Spleen (tissue), 11 donors: Measurements from ENCODE around the gene CBARP. TPM values are rescaled to one million over a fixed set of nuclear protein-coding genes. Genes with fewer than 3 reads are reported as not detected.

ENCODE experiments used
- DNase-seq: peaks from one replicate; pipeline ENCODE4 v3.0.0-alpha.2; 2020
- H3K27ac ChIP-seq, 8 donors: fragments of 200-600 bp; sonication (generic) in 7 of 8; 1 replicate in 4 of 8; 2 replicates in 4 of 8; pipeline versions ENCODE4 v1.5.0 to v1.8.0; 2016 to 2021; ENCODE audit warnings: inconsistent platforms in 4 of 8, mild to moderate bottlenecking in 4 of 8, moderate library complexity in 1 of 8
- H3K27me3 ChIP-seq, 7 donors: fragments of 200-600 bp; sonication (generic) in 6 of 7; replicated peaks in 1 of 7; 1 replicate in 4 of 7; 2 replicates in 3 of 7; pipeline versions ENCODE4 v1.5.0 to v1.8.0; 2016 to 2021; ENCODE audit warnings: inconsistent platforms in 3 of 7, mild to moderate bottlenecking in 1 of 7
- H3K36me3 ChIP-seq, 6 donors: fragments of 200-600 bp; sonication (generic) in 5 of 6; 1 replicate in 4 of 6; 2 replicates in 2 of 6; pipeline versions ENCODE4 v1.5.0 to v1.8.0; 2016 to 2021; ENCODE audit warnings: inconsistent platforms in 2 of 6
- H3K4me1 ChIP-seq, 6 donors: fragments of 200-600 bp; sonication (generic) in 5 of 6; 1 replicate in 3 of 6; 2 replicates in 3 of 6; pipeline versions ENCODE4 v1.5.0 to v1.8.0; 2016 to 2021; ENCODE audit warnings: inconsistent platforms in 3 of 6
- H3K4me3 ChIP-seq, 8 donors: fragments of 200-600 bp; sonication (generic) in 7 of 8; 1 replicate in 4 of 8; 2 replicates in 4 of 8; pipeline versions ENCODE4 v1.5.0 to v1.8.0; 2016 to 2021; ENCODE audit warnings: inconsistent platforms in 4 of 8, mild to moderate bottlenecking in 4 of 8, moderate library complexity in 2 of 8
- H3K9me3 ChIP-seq, 8 donors: fragments of 200-600 bp; sonication (generic) in 7 of 8; 1 replicate in 4 of 8; 2 replicates in 4 of 8; pipeline versions ENCODE4 v1.5.0 to v1.8.0; 2016 to 2021; ENCODE audit warnings: inconsistent platforms in 4 of 8
- POLR2A ChIP-seq, 3 donors: fragments of 450-650 bp; IDR thresholded peaks; one replicate each; pipeline ENCODE4 v1.5.1; 2017; ENCODE audit warnings: antibody characterized with exemption in 3 of 3, mild to moderate bottlenecking in 1 of 3
- POLR2AphosphoS5 ChIP-seq, 3 donors: sonication (generic); formaldehyde crosslinking; IDR thresholded peaks; one replicate each; pipeline ENCODE4 v1.5.1; 2017; ENCODE audit warnings: antibody characterized with exemption in 3 of 3
- WGBS, 5 donors: extraction: QIAGEN DNeasy Blood & Tissue Kit in 3 of 5; methylation state at CpG; one replicate each; pipeline versions ENCODE4 v1.1.5 to v1.1.7; 2013 to 2018; 5-methylcytosine and 5-hydroxymethylcytosine counted together
- intact Hi-C: fragments of 100-400 bp; cut with DNase I; formaldehyde crosslinking; loops from one replicate; pipeline ENCODE4 v1.15.0; 2023; ENCODE audit warnings: low total_unique reads
- polyA plus RNA-seq, 3 donors: library from polyadenylated mRNA; stranded (reverse); fragments of 200-250 nt; gene quantifications; one replicate each; pipeline ENCODE4 v1.2.1, GENCODE V29; 2013
- total RNA-seq, 7 donors: library from RNA; depleted of rRNA in 3 of 7; stranded (reverse); fragments of >200 nt in 3 of 7; fragmentation: NEBNext Ultra II Directional in 4 of 7; extraction: Animal tissue kit (Norgen Biotek cat#: 25700) in 4 of 7; gene quantifications; one replicate each; pipeline versions ENCODE4 v1.1.0 to v1.2.1, GENCODE V29; 2016 to 2021
- TF ChIP-seq, protein P1 (sequence below), 11 experiments: fragments of 200-600 bp in 7 of 11; fragments of 450-650 bp in 4 of 11; sonication (generic) in 4 of 11; IDR thresholded peaks in 8 of 11; conservative IDR thresholded peaks in 3 of 11; 1 replicate in 7 of 11; 2 replicates in 4 of 11; pipeline versions ENCODE4 v1.4.0 to v1.8.0; 2016 to 2021; ENCODE audit warnings: antibody characterized with exemption in 11 of 11, inconsistent platforms in 4 of 11, mild to moderate bottlenecking in 1 of 11
- donor health status: healthy with polysubstance abuse.
- donor health status: DM: no; HTN: no; CAD: no; lungs with moderate emphysema.
- donor health status: DM: no; HTN: no; CAD: no.
- donor health status: Bipolar disorder and iron deficiency.
- donor health status: healthy.
- donor health status: DM: no; HTN: no; CAD: no.
- donor health status: DM: yes; HTN: yes; CAD: no.

Gene CBARP
- total and polyA plus RNA-seq, 10 donors: 0.05 to 1.2 (median 0.41) TPM; not detected in 2

DNA sequence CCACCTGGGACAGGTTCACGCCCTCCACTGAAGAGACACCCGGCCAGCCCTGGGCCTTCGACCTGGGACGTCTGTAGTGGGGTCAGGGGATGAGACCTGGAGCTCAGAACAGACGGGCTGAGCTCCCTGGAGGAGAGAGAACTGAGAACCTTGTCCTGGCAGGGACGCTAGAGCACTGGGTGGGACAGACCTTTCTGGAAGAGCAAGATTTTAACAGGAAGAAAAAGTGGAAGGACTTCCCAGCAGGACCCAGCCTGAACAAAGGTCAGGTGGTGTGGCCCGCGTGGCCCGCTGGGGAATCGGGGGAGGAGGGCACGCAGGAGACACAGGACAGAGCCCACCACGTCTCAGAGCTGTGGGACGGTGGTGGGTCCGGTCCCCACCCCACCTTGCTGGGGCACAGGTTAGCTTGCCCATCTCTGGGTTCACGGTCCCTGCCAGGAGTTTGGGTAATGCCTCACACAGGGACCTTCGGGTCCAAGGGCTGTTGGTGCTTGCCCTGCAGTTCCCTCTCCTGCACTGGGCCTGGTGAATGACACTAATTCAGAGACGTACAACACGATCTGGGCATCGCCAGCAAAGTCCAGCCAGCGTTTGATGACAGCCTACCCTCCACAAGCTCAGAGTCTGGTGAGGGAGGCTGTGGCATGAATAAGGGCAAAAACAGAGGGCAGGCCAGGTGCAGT, 46.6 kb upstream of the CBARP start:
- no peak overlapping the region for H3K4me3 ChIP-seq
- no peaks in the 10 kb centered on the region for H3K9me3 ChIP-seq
- intact Hi-C loops: loop anchor here (10.0 kb wide), 1 partner anchor 90 kb away; no protein-coding TSS in a partner anchor
- H3K36me3 ChIP-seq: peaks cover 0 to 13% (median 4%) of the 10 kb centered on the region in 6 donors
- peaks cover 4 to 50% (median 35%) of the 10 kb centered on the region in 6 donors for H3K4me1 ChIP-seq
- no peak for TF ChIP-seq POLR2A (IDR thresholded peaks at IDR 0.05)
- TF ChIP-seq, protein P1, sequence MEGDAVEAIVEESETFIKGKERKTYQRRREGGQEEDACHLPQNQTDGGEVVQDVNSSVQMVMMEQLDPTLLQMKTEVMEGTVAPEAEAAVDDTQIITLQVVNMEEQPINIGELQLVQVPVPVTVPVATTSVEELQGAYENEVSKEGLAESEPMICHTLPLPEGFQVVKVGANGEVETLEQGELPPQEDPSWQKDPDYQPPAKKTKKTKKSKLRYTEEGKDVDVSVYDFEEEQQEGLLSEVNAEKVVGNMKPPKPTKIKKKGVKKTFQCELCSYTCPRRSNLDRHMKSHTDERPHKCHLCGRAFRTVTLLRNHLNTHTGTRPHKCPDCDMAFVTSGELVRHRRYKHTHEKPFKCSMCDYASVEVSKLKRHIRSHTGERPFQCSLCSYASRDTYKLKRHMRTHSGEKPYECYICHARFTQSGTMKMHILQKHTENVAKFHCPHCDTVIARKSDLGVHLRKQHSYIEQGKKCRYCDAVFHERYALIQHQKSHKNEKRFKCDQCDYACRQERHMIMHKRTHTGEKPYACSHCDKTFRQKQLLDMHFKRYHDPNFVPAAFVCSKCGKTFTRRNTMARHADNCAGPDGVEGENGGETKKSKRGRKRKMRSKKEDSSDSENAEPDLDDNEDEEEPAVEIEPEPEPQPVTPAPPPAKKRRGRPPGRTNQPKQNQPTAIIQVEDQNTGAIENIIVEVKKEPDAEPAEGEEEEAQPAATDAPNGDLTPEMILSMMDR (IDR thresholded peaks at IDR 0.05 in 8 of 11, conservative IDR thresholded peaks at IDR 0.05 in 3 of 11): no peak
- no peak for TF ChIP-seq POLR2AphosphoS5 (IDR thresholded peaks at IDR 0.05)
- H3K27ac ChIP-seq: no peak overlapping the region
- WGBS, 5 donors: 71 to 75% (median 73%) methylated on average over 17 to 20 of the region's 20 CpGs
- no peak for DNase-seq
- peaks cover 4 to 67% (median 61%) of the 10 kb centered on the region in 7 donors for H3K27me3 ChIP-seq

DNA sequence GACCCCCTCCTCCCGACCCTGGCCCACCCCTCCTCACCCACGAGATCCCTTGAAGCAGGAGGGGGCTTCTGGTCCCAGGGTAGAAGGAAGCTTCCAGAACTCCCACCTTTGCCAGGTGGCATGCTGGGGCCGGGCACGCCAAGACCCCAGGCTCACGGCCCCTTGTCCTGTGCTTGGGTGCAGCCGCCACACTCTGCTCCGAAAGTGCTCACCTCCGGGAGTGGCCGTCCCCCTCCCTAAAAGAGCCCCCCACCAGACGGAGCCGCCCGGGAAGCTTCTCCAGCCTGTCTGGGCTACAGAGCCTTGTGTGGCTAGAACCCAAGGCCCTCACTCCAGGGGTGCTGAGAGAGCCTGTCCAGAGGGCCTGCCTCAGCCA, 46.1 kb upstream of the CBARP start:
- H3K36me3 ChIP-seq: peaks cover 0 to 19% (median 9%) of the 10 kb centered on the region in 6 donors
- DNase-seq: no peak
- TF ChIP-seq, protein P1 (IDR thresholded peaks at IDR 0.05 in 8 of 11, conservative IDR thresholded peaks at IDR 0.05 in 3 of 11): no peak
- no peak for TF ChIP-seq POLR2A (IDR thresholded peaks at IDR 0.05)
- TF ChIP-seq POLR2AphosphoS5 (IDR thresholded peaks at IDR 0.05): no peak
- no peak overlapping the region for H3K27ac ChIP-seq
- peaks cover 4 to 55% (median 37%) of the 10 kb centered on the region in 6 donors for H3K4me1 ChIP-seq
- WGBS, 5 donors: 65 to 84% (median 82%) methylated on average over 8 to 12 of the region's 12 CpGs
- intact Hi-C loops: loop anchor here (10.0 kb wide), 1 partner anchor 91 kb away; no protein-coding TSS in a partner anchor
- no peaks in the 10 kb centered on the region for H3K9me3 ChIP-seq
- peaks cover 4 to 62% (median 56%) of the 10 kb centered on the region in 7 donors for H3K27me3 ChIP-seq
- H3K4me3 ChIP-seq: no peak overlapping the region

DNA sequence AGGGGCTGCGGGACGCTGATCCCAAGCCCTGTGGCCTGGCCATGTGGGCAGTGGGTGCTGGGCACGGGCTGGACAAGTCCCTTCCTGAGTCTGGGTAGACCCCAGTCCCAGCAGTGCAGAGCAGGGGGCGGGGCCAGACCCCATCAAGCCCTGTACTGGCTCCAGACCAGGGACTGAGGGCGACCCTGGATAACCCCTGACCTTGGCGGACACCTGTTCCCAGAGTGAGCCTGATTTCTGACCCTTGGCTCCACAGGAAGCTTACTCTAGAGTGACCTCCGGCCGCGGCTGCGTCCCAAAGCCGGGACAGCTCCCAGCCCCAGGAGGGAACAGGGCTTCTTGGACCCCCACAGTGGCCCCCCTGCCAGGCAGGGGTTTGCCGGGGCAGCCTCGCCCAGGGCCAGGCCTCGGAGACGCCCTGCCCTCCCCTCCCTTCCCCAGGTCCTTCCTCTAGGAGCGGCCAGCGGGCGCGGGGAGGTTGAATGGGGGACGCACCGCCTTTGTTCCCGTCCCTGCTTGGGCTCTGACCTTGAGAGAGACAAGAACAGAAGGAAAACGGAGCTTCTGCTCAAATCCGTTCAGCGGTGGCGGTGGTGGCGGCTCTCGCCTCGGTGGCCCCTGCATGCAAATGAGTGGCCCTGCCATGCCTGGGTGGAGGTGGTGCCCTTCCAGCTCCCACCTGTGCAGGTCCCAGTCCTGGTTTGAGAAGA, 45.6 kb upstream of the CBARP start:
- DNase-seq: no peak
- 46 to 76% (median 67%) methylated on average over 13 to 29 of the region's 29 CpGs for WGBS, 5 donors

More for the DNA sequence above, 45.6 kb upstream of the CBARP start:
- no peaks in the 10 kb centered on the region for H3K9me3 ChIP-seq
- peaks cover 4 to 59% (median 37%) of the 10 kb centered on the region in 6 donors for H3K4me1 ChIP-seq
- no peak overlapping the region for H3K27ac ChIP-seq
- H3K4me3 ChIP-seq: no peak overlapping the region
- peaks cover 0 to 57% (median 50%) of the 10 kb centered on the region in 7 donors for H3K27me3 ChIP-seq
- peaks cover 0 to 24% (median 15%) of the 10 kb centered on the region in 6 donors for H3K36me3 ChIP-seq
- intact Hi-C loops: loop anchor here (10.0 kb wide), 1 partner anchor 91 kb away; no protein-coding TSS in a partner anchor
- TF ChIP-seq POLR2AphosphoS5 (IDR thresholded peaks at IDR 0.05) (no peak), POLR2A (IDR thresholded peaks at IDR 0.05) (no peak)
- TF ChIP-seq, protein P1 (IDR thresholded peaks at IDR 0.05 in 8 of 11, conservative IDR thresholded peaks at IDR 0.05 in 3 of 11): no peak
